ENCODE data around the gene ZNF576.

ZNF576 gene

DNA sequence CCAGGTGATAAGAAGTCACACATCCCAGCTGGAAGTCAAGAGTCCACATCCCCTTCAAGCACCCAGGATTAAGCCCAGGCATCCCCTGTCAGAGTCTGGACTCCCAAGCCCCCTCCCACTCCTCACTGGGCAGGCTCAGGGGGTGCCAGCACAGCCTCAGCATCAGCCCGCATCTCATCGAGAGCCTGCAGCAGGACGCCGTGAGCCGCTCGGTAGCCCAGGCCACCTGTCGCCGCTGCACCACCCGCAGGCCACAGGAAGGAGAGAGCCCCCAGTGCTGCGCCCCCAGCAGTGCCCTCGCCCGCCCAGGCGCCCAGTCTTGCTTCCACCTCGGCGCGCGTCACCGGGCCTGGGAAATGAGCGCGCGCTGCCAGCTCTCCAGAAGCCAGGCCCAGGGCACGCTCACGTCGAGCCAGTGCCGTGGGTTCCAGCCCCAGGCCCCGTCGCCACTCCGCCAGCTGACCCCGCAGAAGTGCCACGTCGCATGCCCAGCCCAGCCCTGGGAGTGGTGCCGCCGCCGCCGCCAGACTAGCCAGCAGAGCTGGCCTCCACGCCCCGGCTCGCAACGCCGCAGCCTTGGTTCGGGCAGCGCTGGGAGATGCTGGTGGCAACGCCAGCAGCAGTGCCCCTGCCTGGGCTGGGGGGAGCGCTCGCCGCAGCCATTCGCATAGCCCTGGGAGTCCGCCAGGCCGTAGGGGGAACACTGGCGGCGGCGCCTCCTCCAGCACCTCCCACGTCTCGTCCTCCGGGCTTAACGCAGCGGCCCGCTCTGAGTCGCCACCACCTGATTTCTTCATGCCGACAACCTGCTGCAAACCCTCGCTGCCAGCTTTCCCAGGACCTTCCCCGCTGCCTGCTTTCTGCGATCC lies 4.3 kb upstream of the ZNF576 start:
- H3K9me3 ChIP-seq (ENCODE audit: control insufficient read depth, insufficient read depth, low read length), result no peaks in the 10 kb centered on the region
- H3K4me3 ChIP-seq (ENCODE audit: low read depth, low read length), result no peak overlapping the region
- H3K36me3 ChIP-seq (ENCODE audit: control insufficient read depth, insufficient read depth, low read length), result peaks cover 50% of the 10 kb centered on the region
- H3K27me3 ChIP-seq (ENCODE audit: control insufficient read depth, insufficient read depth, low read length), result no peaks in the 10 kb centered on the region
- H3K9ac ChIP-seq (ENCODE audit: low read depth, low read length), result no peak overlapping the region
- peaks cover 2% of the 10 kb centered on the region; the same call in 1 of the 2 replicates for H3K4me1 ChIP-seq (ENCODE audit: control insufficient read depth, insufficient read depth, low read length)
- H3K27ac ChIP-seq (ENCODE audit: low read depth, low read length), result no peak overlapping the region

DNA sequence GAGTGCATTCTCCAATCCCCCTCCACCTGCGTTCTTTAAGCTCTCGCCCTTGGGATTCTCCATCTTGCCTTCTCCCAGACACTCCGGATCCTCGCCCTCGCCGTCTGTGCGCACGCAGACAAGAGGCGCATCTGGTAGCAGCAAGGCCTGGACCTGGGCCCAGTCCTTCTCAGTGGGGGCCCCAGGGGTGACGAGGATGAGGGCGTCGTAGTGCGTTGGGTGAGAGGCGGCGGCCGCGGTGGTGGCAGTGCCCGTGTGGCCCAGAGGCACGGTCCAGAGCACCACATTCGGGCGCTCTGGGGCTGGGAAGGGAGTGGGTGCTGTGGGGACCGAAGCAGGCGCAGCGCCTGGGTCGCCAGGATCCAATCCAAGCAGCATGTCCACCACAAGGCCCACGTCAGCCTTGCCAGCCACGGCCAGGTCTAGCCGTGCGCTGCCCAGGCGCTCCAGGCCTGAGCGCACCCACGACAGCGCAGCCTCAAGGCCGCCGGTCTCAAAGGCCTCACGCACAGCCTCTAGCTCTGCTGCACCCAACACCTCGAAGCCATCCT lies 3.5 kb upstream of the ZNF576 start:
- Histone ChIP-seq H3K36me3 (ENCODE audit: control insufficient read depth, insufficient read depth, low read length) (peaks cover 50% of the 10 kb centered on the region), H3K9me3 (ENCODE audit: control insufficient read depth, insufficient read depth, low read length) (no peaks in the 10 kb centered on the region), H3K9ac (ENCODE audit: low read depth, low read length) (no peak overlapping the region), H3K27me3 (ENCODE audit: control insufficient read depth, insufficient read depth, low read length) (no peaks in the 10 kb centered on the region), H3K4me1 (ENCODE audit: control insufficient read depth, insufficient read depth, low read length) (peaks cover 9% of the 10 kb centered on the region; the same call in 1 of the 2 replicates), H3K4me3 (ENCODE audit: low read depth, low read length) (no peak overlapping the region), H3K27ac (ENCODE audit: low read depth, low read length) (no peak overlapping the region)

DNA sequence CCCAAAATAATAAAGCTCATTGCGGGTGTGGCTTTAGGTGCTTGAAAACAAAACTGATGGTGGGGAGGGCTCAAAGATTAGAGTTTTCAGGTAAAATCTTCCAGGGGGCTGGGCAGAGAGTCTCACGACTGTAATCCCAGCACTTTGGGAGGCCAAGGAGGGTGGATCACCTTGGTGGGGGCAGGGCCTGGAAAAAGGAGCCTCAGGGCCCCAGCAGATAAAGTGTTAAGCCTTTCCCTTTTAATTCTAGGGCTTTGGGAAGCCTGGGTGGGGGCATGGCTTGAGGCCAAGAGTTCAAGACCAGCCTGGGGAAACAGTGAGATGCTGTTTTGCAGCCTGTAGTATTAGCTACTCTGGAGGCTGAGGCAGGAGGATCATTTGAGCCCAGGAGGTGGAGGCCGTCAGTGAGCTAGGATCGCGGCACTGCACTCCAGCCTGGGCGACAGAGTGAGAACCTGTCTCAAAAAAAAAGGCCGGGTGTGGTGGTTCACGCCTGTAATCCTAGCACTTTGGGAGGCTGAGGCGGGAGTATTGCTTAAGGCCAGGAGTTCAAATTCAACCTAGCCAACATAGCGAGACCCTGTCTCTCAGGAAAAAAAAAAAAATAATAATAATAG lies 2.2 kb upstream of the ZNF576 start:
- H3K27me3 ChIP-seq (ENCODE audit: control insufficient read depth, insufficient read depth, low read length), result no peaks in the 10 kb centered on the region
- H3K36me3 ChIP-seq (ENCODE audit: control insufficient read depth, insufficient read depth, low read length), result peaks cover 52% of the 10 kb centered on the region
- H3K4me1 ChIP-seq (ENCODE audit: control insufficient read depth, insufficient read depth, low read length), result peaks cover 9% of the 10 kb centered on the region; the same call in 1 of the 2 replicates
- H3K9ac ChIP-seq (ENCODE audit: low read depth, low read length), result no peak overlapping the region
- no peak overlapping the region for H3K4me3 ChIP-seq (ENCODE audit: low read depth, low read length)
- H3K9me3 ChIP-seq (ENCODE audit: control insufficient read depth, insufficient read depth, low read length), result no peaks in the 10 kb centered on the region
- H3K27ac ChIP-seq (ENCODE audit: low read depth, low read length), result no peak overlapping the region

DNA sequence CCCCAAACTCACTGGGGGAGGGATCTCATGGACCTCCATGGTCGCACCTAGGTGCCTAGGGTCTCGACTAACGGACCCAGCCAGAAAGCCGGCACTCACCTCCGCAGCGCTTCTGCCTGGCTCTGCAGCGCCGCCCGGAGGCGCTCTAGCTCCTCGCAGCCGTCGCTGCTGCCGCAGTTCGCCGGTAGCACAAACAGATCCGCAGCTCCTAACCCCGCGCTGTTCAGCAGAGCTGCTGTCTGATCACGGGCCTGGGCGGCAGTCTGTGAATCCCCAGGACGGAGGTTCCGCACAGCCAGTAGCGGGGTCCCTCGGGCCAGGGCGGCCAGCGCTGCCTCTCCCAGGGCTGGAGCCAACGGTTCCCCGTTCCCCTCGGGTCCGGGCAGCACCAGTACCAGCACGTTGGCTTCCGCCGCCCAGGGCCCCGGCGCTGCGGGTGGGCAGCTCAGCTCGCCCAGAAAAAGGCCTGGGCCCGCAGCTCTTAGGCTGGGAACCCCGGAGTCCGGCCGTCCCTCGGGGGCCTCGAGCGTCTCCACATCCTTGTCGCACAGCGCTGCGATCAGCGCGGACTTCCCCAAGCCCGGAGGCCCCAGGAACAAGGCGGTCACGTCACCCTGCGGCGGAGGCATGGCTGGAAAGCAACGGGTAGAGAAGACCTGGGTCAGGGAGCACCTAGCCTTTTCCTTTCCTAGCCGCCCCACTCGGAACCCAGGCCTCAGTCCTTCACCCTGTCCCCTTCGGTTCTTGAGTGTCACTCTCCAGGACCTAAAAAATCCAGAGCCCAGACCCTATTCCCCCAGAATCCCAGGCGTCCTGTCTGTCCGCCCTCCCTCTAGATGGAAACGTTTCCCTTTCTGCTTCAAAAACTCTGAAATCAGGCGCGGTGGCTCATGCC lies 1.4 kb upstream of the ZNF576 start:
- H3K4me1 ChIP-seq (ENCODE audit: control insufficient read depth, insufficient read depth, low read length), result peaks cover 9% of the 10 kb centered on the region; the same call in 1 of the 2 replicates
- peak overlapping the region; percentile 82 for H3K9ac ChIP-seq (ENCODE audit: low read depth, low read length)
- no peaks in the 10 kb centered on the region for H3K9me3 ChIP-seq (ENCODE audit: control insufficient read depth, insufficient read depth, low read length)
- H3K27me3 ChIP-seq (ENCODE audit: control insufficient read depth, insufficient read depth, low read length), result no peaks in the 10 kb centered on the region
- peaks cover 54% of the 10 kb centered on the region for H3K36me3 ChIP-seq (ENCODE audit: control insufficient read depth, insufficient read depth, low read length)
- peak overlapping the region; percentile 100 for H3K27ac ChIP-seq (ENCODE audit: low read depth, low read length)
- peak overlapping the region; percentile 85 for H3K4me3 ChIP-seq (ENCODE audit: low read depth, low read length)

DNA sequence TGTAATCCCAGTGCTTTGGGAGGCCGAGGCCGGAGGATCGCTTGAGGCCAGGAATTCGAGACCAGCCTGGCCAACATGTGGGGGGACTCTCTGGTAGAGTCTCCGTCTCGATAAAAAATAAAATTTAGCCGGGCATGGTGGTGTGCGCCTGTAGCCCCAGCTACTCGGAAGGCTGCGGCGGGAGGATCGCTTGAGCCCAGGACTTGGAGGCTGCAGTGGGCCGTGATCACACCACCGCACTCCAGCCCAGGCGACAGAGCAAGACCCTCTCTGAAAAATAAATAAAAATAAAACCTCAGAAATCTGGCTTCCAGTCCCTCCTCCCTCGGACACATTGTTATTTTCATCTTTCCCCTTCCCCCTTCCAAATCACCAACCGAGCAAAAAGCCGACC lies 793 bp upstream of the ZNF576 start:
- H3K4me1 ChIP-seq (ENCODE audit: control insufficient read depth, insufficient read depth, low read length), result peaks cover 9% of the 10 kb centered on the region; the same call in 1 of the 2 replicates
- H3K27me3 ChIP-seq (ENCODE audit: control insufficient read depth, insufficient read depth, low read length), result no peaks in the 10 kb centered on the region
- H3K9ac ChIP-seq (ENCODE audit: low read depth, low read length), result peak overlapping the region; percentile 82
- peak overlapping the region; percentile 100 for H3K27ac ChIP-seq (ENCODE audit: low read depth, low read length)
- H3K4me3 ChIP-seq (ENCODE audit: low read depth, low read length), result peak overlapping the region; percentile 85
- H3K36me3 ChIP-seq (ENCODE audit: control insufficient read depth, insufficient read depth, low read length), result peaks cover 52% of the 10 kb centered on the region
- no peaks in the 10 kb centered on the region for H3K9me3 ChIP-seq (ENCODE audit: control insufficient read depth, insufficient read depth, low read length)

DNA sequence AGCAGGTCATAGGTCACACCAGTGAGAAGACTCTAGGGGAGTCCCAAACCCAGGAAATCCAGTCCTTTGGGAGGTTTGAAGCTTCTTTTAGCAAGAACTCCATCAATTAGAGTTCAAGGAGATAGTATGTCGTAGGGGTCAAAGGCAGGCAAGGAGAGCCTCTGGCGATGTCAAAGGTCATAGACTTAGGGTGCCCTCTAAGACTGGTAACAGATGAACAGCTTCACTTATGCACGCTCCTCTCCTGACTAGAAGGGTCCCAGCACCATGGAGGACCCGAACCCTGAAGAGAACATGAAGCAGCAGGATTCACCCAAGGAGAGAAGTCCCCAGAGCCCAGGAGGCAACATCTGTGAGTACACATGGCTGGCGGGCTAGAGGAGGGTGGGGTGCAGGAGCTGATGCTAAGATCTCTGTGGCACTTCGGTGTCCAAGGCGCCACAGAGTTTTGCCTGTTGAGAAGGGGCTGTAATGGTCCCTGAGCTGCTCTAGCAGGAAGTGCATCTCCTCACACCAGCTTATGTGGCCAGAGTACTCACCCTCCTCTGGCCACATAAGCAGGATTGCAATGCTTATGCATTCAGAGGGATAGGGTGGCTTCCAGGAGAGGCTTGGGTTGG lies 557 bp downstream of the ZNF576 start:
- no peaks in the 10 kb centered on the region for H3K27me3 ChIP-seq (ENCODE audit: control insufficient read depth, insufficient read depth, low read length)
- H3K4me3 ChIP-seq (ENCODE audit: low read depth, low read length), result peak overlapping the region; percentile 88
- peak overlapping the region; percentile 100 for H3K27ac ChIP-seq (ENCODE audit: low read depth, low read length)
- H3K36me3 ChIP-seq (ENCODE audit: control insufficient read depth, insufficient read depth, low read length), result peaks cover 47% of the 10 kb centered on the region
- H3K9me3 ChIP-seq (ENCODE audit: control insufficient read depth, insufficient read depth, low read length), result no peaks in the 10 kb centered on the region
- peak overlapping the region; percentile 96 for H3K9ac ChIP-seq (ENCODE audit: low read depth, low read length)
- H3K4me1 ChIP-seq (ENCODE audit: control insufficient read depth, insufficient read depth, low read length), result peaks cover 9% of the 10 kb centered on the region; the same call in 1 of the 2 replicates

DNA sequence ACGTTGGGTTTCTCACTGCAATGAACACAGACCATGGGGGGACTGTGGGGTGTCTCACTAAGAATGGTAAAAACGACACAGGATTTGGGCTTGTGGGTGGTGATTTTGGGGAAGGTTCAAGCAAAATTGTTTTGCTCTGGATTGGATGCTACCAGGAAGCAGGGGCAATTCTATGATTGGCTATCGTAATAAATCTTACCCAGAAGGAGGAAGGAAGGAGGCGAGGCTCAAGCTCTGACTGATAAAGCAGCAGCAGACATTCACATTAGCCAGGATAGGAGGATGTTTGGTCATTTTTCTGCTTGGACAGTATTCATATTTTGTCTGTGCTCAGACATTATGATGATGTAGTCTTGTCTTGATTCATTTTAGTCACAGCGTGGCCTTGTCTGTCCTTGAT lies 1.5 kb downstream of the ZNF576 start:
- 0 out of 2 replicates have a peak overlapping the region, but pooled peaks have one; percentile 88 for H3K4me3 ChIP-seq (ENCODE audit: low read depth, low read length)
- no peak overlapping the region for H3K27ac ChIP-seq (ENCODE audit: low read depth, low read length)
- H3K4me1 ChIP-seq (ENCODE audit: control insufficient read depth, insufficient read depth, low read length), result peaks cover 9% of the 10 kb centered on the region; the same call in 1 of the 2 replicates
- peaks cover 43% of the 10 kb centered on the region for H3K36me3 ChIP-seq (ENCODE audit: control insufficient read depth, insufficient read depth, low read length)
- no peaks in the 10 kb centered on the region for H3K9me3 ChIP-seq (ENCODE audit: control insufficient read depth, insufficient read depth, low read length)
- no peak overlapping the region for H3K9ac ChIP-seq (ENCODE audit: low read depth, low read length)
- no peaks in the 10 kb centered on the region for H3K27me3 ChIP-seq (ENCODE audit: control insufficient read depth, insufficient read depth, low read length)

DNA sequence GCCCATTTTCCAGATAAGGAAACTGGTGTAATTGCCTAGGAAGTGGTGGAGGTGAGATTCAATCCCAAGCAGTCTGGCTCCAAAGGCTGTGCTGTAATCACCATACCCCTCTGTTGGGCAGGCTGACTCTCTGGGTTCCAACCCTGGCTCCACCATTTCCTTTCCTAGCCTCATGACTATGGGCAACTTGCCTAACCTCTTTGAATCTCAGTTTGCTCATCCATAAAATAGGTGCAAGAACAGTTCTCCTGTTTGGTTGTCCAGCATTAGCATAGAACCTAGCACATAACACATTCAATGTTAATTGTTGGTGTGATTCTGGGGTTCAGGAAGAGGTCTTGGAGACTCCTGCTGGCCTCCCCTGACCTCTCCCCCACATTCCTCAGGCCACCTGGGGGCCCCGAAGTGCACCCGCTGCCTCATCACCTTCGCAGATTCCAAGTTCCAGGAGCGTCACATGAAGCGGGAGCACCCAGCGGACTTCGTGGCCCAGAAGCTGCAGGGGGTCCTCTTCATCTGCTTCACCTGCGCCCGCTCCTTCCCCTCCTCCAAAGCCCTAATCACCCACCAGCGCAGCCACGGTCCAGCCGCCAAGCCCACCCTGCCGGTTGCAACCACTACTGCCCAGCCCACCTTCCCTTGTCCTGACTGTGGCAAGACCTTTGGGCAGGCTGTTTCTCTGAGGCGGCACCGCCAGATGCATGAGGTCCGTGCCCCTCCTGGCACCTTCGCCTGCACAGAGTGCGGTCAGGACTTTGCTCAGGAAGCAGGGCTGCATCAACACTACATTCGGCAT lies 2.2 kb downstream of the ZNF576 start:
- Histone ChIP-seq H3K9ac (ENCODE audit: low read depth, low read length) (no peak overlapping the region), H3K4me1 (ENCODE audit: control insufficient read depth, insufficient read depth, low read length) (peaks cover 9% of the 10 kb centered on the region; the same call in 1 of the 2 replicates), H3K9me3 (ENCODE audit: control insufficient read depth, insufficient read depth, low read length) (no peaks in the 10 kb centered on the region), H3K27me3 (ENCODE audit: control insufficient read depth, insufficient read depth, low read length) (no peaks in the 10 kb centered on the region), H3K36me3 (ENCODE audit: control insufficient read depth, insufficient read depth, low read length) (peaks cover 36% of the 10 kb centered on the region), H3K27ac (ENCODE audit: low read depth, low read length) (no peak overlapping the region), H3K4me3 (ENCODE audit: low read depth, low read length) (no peak overlapping the region)

DNA sequence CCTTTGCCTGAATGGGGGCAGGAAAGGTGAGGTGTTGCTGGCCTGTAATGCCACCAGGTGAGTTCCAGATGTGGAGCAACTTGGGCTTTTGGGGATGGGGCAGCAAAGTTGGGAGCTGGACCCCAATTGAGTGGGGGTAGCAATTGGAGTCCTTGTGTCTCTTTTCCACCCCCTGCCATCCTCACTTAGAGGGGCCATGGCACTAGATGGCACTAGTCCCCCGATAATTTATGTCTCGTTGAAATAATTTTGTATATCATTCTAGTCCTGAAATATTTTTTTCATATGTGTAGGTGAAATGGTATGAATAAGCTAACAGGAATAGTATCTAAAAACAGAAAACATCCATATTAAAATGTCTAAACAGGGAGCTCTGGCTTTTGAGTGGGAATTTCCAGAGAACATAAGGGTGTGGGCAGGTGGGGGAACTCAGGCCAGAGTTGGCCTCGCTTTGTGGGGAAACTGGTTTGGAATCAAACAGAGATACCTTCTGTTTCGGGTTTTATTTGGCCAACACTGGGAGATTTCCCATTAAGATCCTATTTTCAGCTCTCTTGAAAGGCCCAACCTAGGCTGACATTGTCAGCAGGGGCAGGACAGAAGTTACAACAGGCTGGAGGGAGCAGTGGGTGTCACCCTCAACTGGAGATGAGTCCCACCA lies 3.4 kb downstream of the ZNF576 start:
- H3K4me3 ChIP-seq (ENCODE audit: low read depth, low read length), result no peak overlapping the region
- no peak overlapping the region for H3K27ac ChIP-seq (ENCODE audit: low read depth, low read length)
- H3K36me3 ChIP-seq (ENCODE audit: control insufficient read depth, insufficient read depth, low read length), result peaks cover 29% of the 10 kb centered on the region
- H3K9me3 ChIP-seq (ENCODE audit: control insufficient read depth, insufficient read depth, low read length), result no peaks in the 10 kb centered on the region
- H3K4me1 ChIP-seq (ENCODE audit: control insufficient read depth, insufficient read depth, low read length), result peaks cover 9% of the 10 kb centered on the region; the same call in 1 of the 2 replicates
- no peaks in the 10 kb centered on the region for H3K27me3 ChIP-seq (ENCODE audit: control insufficient read depth, insufficient read depth, low read length)
- no peak overlapping the region for H3K9ac ChIP-seq (ENCODE audit: low read depth, low read length)
